ENCODE data around the gene SPAG17. TPM values are rescaled to one million over a fixed set of nuclear protein-coding genes. Genes with fewer than 3 reads are reported as not detected.

The SPAG17 gene
- total RNA-seq, 3 donors from 2014 or later = 1.3 to 6.9 (median 5.9) TPM

DNA sequence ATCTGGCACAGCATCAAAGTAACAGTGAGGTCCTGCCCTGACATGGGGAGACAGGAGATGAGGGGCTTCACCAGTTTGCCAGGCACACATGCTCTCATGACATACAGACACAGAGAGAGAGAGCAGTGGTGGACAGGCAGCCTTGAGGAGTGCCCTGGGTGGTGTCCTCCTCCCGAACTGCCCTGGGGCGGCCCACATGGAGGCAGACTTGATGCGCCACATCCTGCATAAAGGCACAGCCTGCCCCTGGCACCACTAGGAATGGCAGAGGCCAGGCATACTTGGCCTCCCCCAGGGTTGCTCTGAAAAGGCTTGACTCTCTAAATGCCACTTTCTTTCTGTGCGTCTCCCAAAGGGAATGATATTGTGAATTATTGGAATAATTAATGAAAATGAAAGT is 67.5 kb downstream of the SPAG17 start:
- TF ChIP-seq, protein P1, sequence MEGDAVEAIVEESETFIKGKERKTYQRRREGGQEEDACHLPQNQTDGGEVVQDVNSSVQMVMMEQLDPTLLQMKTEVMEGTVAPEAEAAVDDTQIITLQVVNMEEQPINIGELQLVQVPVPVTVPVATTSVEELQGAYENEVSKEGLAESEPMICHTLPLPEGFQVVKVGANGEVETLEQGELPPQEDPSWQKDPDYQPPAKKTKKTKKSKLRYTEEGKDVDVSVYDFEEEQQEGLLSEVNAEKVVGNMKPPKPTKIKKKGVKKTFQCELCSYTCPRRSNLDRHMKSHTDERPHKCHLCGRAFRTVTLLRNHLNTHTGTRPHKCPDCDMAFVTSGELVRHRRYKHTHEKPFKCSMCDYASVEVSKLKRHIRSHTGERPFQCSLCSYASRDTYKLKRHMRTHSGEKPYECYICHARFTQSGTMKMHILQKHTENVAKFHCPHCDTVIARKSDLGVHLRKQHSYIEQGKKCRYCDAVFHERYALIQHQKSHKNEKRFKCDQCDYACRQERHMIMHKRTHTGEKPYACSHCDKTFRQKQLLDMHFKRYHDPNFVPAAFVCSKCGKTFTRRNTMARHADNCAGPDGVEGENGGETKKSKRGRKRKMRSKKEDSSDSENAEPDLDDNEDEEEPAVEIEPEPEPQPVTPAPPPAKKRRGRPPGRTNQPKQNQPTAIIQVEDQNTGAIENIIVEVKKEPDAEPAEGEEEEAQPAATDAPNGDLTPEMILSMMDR (IDR thresholded peaks at IDR 0.05) = no peak
- TF ChIP-seq POLR2A (IDR thresholded peaks at IDR 0.05) = no peak
- TF ChIP-seq POLR2AphosphoS5 (IDR thresholded peaks at IDR 0.05) = no peak
- H3K4me1 ChIP-seq = peaks cover 0 to 3% of the 10 kb centered on the region in 2 donors
- H3K4me3 ChIP-seq = no peak overlapping the region
- H3K27ac ChIP-seq = peak overlapping the region in 1 of 2 donors; percentile 60
- H3K27me3 ChIP-seq = no peaks in the 10 kb centered on the region
- no peak for DNase-seq (ENCODE audit: low spot score in 2 of 2)
- no peaks in the 10 kb centered on the region for H3K36me3 ChIP-seq
- no peaks in the 10 kb centered on the region for H3K9me3 ChIP-seq
- intact Hi-C loops (cut with DNase I; ENCODE audit: low total_unique reads) = no loop called here

DNA sequence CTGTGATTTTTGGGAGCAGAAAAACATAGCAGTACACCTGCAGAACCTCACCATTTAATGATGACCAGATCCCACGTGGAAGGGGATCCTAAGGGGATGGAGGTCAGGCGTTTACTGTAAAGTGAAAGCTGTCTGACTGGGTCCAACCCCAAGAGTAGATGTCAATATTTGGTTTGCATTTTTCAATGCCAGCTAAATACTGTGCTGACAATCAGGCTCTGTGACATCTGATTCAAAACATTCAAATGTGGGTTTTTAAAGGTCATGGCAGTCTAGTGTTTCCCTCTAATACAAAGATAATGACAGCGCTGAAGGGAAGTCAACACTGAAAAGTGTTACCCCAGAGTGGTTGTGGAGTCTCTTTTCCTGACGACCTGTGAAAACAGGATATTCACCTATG is 68.1 kb downstream of the SPAG17 start:
- TF ChIP-seq, protein P1 (IDR thresholded peaks at IDR 0.05) = no peak
- TF ChIP-seq POLR2A (IDR thresholded peaks at IDR 0.05) (no peak), POLR2AphosphoS5 (IDR thresholded peaks at IDR 0.05) (no peak)
- no peaks in the 10 kb centered on the region for H3K9me3 ChIP-seq
- no peaks in the 10 kb centered on the region for H3K36me3 ChIP-seq
- H3K4me1 ChIP-seq = peaks cover 0 to 3% of the 10 kb centered on the region in 2 donors
- intact Hi-C loops (cut with DNase I; ENCODE audit: low total_unique reads) = no loop called here
- no peak for DNase-seq (ENCODE audit: low spot score in 2 of 2)
- H3K27me3 ChIP-seq = no peaks in the 10 kb centered on the region
- peak overlapping the region in 1 of 2 donors; percentile 60 for H3K27ac ChIP-seq
- H3K4me3 ChIP-seq = no peak overlapping the region

DNA sequence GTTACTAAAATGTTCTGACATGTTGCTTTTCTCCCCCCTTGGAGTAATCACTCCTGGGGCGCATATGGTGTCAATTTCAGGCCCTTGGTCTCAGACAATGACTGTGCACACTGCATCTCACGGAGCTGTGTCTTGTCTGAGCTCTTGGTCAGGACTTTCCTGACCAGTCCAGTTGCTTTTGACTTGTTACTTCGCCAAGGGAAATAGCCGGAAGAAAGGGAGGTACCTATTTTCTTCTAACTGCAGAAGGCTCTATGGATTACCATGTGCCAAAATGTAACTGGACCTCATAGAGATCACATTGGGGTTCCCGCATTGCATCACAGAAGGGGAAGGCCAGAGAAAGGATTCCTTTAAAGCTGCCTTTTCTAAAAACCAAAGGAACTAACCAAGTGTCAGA is 68.6 kb downstream of the SPAG17 start:
- Histone ChIP-seq H3K27me3 (no peaks in the 10 kb centered on the region), H3K4me1 (no peaks in the 10 kb centered on the region), H3K9me3 (no peaks in the 10 kb centered on the region), H3K4me3 (no peak overlapping the region), H3K36me3 (no peaks in the 10 kb centered on the region), H3K27ac (no peak overlapping the region)
- TF ChIP-seq, protein P1 (IDR thresholded peaks at IDR 0.05) = no peak
- TF ChIP-seq POLR2A (IDR thresholded peaks at IDR 0.05) = no peak
- TF ChIP-seq POLR2AphosphoS5 (IDR thresholded peaks at IDR 0.05) = no peak
- intact Hi-C loops (cut with DNase I; ENCODE audit: low total_unique reads) = no loop called here
- no peak for DNase-seq (ENCODE audit: low spot score in 2 of 2)

DNA sequence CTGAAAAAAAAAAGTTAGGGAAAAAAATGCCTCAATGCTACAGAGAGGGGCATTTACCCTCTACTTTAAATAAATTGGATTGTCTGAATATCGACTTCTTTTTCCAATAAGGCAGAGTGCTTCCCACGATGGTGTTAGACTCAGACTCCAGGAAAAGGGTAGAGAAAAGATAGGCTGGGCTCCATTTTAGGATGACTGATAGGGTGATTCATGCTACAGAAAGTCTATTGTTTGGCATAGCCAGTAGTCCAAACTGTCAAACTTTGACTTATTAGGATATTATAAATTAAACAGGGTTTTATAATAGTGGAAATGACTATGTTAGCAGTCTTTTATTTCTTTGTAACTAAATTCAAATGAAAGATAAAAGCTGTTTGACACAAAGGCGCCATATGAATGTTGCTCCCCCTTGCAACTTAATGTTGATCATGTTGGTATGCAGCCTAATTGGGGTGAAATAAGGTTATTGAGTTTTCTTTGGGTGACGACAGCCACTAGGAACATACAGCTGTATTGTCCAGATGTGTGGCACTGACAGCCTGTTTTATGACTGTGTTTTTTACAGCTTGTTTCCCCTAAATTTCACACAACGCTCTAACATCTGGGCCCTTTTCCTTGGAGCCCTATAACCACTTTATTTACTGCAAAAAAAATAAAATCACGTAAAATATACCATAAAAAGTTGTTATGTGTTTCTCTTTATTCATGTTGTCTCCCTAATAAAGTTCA is 69.3 kb downstream of the SPAG17 start:
- Histone ChIP-seq H3K4me1 (no peaks in the 10 kb centered on the region), H3K27ac (peak overlapping the region in 1 of 2 donors; percentile 49), H3K9me3 (no peaks in the 10 kb centered on the region), H3K36me3 (no peaks in the 10 kb centered on the region), H3K27me3 (no peaks in the 10 kb centered on the region), H3K4me3 (no peak overlapping the region)
- no peak for DNase-seq (ENCODE audit: low spot score in 2 of 2)
- TF ChIP-seq POLR2AphosphoS5 (IDR thresholded peaks at IDR 0.05) (no peak), POLR2A (IDR thresholded peaks at IDR 0.05) (no peak)
- TF ChIP-seq, protein P1 (IDR thresholded peaks at IDR 0.05) = no peak
- intact Hi-C loops (cut with DNase I; ENCODE audit: low total_unique reads) = no loop called here

DNA sequence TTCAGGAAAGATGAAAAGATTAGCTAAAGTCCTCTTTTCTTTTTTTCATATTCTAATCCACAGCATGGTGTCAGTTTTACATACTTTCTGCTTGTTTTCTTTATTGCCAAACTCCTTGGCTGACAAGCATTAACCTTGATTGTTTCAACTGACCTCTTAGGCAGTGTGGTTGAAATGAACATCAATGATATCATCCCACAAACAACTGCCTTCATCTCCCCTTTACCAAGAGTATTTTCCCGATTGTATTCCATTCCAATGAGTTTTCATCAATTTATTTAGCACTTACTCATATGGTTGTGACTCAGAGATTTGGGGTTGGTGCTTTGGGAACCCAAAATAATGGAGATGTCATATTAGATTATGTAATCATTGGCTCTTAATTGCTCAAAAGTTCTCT is 71.8 kb downstream of the SPAG17 start:
- Histone ChIP-seq H3K36me3 (no peaks in the 10 kb centered on the region), H3K27ac (no peak overlapping the region), H3K4me1 (no peaks in the 10 kb centered on the region), H3K27me3 (no peaks in the 10 kb centered on the region), H3K4me3 (no peak overlapping the region), H3K9me3 (no peaks in the 10 kb centered on the region)
- intact Hi-C loops (cut with DNase I; ENCODE audit: low total_unique reads) = no loop called here
- TF ChIP-seq POLR2AphosphoS5 (IDR thresholded peaks at IDR 0.05) (no peak), POLR2A (IDR thresholded peaks at IDR 0.05) (no peak)
- TF ChIP-seq, protein P1 (IDR thresholded peaks at IDR 0.05) = no peak
- no peak for DNase-seq (ENCODE audit: low spot score in 2 of 2)
